ENCODE data around the gene NBDY. TPM values are rescaled to one million over a fixed set of nuclear protein-coding genes. Genes with fewer than 3 reads are reported as not detected.
"Not testable (repeated sequence)": the region's sequence is repeated elsewhere in the genome, so short reads cannot be mapped to it uniquely, and the experiment has no call there.

The NBDY gene
- total RNA-seq, 2 experiments from 2014 or later = 37.0 to 53.3 TPM

DNA sequence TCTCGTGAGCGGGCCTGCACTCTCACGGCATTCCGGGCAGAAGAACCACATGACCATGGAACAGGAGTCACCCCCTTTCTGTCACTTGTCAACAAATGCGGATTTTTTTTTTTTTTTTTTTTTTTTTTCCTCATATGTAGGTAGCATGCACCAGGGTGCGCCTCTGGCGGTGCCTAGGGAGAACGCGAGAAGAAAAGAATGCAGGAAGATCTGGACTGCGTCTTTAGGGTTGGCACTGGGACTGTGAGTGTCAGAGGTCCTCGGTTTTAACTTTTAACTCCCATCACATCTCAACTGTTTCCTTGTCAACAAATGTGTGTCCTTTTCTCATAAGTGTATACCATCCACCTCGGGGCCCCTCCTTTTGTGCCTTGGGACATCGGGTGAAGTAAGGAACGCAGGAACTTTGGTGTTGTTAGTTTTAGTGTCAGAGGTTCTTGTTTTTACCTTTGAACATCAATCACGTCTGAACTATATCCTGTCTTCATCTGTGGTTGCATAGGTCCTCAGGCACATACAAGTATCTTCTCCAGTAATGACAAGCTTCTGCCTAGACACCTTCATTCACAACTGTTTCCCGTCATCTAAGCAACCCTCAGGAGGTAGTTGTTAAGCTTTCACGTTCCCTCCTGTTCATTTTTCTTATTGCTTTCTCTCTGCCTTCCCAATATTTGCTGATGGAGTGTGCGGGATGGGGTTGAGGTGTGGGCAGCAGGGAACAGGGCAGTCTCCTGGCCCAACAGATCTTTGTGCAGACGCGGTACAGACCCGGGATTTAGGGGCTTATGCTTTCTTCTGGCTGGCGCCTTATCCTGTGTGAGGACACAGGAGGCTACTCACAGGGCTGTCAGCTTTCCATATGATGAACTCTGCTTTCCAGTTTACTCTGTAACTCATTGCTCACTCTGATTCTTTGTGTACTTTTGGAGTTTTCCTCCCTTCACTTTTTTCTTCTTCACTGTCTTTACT, 51.9 kb downstream of the NBDY start:
- POLR2A ChIA-PET; H3K27me3 Mint-ChIP-seq; DNase-seq; H3K9me3 Mint-ChIP-seq (ENCODE audit: low read depth); H3K36me3 Mint-ChIP-seq (ENCODE audit: low read depth); intact Hi-C loops (cut with DNase I, micrococcal nuclease): not testable (repeated sequence)
- ATAC-seq = peak; percentile 88
- Mint-ChIP-seq H3K4me1 (peaks cover 29% of the 10 kb centered on the region), H3K27ac (peak overlapping the region; percentile 92), H3K4me3 (peak overlapping the region; percentile 41)
- CTCF ChIA-PET = interaction anchor here (1.7 kb wide), 1 partner anchor 16 kb away, joined by 4 read pairs; no protein-coding TSS in a partner anchor

GRCh38 chrX:56782352-56782751, 53.3 kb downstream of the NBDY start:
- Mint-ChIP-seq H3K9me3 (ENCODE audit: low read depth) (no peaks in the 10 kb centered on the region), H3K4me3 (peak overlapping the region; percentile 2), H3K27ac (peak overlapping the region; percentile 92), H3K36me3 (ENCODE audit: low read depth) (peaks cover 9% of the 10 kb centered on the region), H3K27me3 (no peaks in the 10 kb centered on the region), H3K4me1 (peaks cover 41% of the 10 kb centered on the region)
- POLR2A ChIA-PET = no interaction called here
- DNase-seq (no peak), ATAC-seq (peak; percentile 36)
- CTCF ChIA-PET = interaction anchor here (1.0 to 1.7 kb wide), 2 partner anchors 17 kb away, joined by 3 to 4 read pairs; no protein-coding TSS in a partner anchor
- intact Hi-C loops (cut with DNase I, micrococcal nuclease) = no loop called here

DNA sequence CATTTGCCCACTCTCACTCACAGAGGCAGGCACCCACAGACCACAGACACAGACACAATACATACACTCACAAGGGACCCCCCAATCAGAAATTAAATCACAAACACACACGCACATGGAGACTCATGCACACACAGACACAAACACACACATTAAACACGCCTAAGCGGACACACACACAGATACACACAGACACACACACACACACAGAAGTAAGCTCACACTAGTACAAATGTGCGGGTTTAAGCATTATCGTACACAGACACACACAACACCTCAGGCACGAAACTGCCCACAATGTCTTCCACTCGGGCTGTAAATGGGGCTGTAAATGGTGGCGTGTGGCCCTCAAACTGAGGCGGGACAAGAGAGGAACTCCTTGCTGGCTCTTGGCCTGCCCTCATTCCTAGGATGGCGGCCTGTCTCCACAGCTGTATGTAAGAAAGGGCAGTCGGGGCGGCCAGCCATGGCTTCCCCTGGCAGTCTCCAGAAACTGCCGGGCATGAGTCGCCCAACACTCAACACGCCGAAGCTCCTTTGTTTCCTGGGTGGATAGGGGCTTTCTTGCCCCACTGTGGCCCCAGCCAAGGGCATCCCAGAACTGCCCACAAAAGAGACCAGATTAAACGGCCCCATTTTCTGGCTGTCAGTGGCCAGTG, 53.9 kb downstream of the NBDY start:
- ATAC-seq = no peak
- POLR2A ChIA-PET = no interaction called here

DNA sequence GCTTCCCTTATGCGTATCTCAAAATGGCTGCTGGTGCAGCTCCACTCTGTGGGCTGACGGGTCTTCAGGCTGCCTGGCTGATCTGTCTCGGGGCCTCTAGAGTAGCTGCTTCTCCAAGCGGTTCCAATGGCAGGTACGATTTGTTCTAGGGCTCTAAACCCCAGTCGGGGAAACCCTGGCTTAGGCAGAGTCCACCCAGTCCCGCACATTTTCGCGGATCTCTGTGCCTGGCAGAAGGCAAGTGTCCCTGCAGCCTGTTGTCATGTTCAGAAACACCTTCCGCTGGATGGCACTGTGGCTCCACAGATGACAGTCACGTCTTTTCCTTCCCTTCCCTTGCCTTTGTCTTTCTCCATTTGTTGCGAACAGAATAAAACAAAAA, 54.4 kb downstream of the NBDY start:
- Mint-ChIP-seq H3K4me1 (peaks cover 48% of the 10 kb centered on the region), H3K27me3 (no peaks in the 10 kb centered on the region), H3K27ac (no peak overlapping the region), H3K36me3 (ENCODE audit: low read depth) (peaks cover 9% of the 10 kb centered on the region), H3K4me3 (no peak overlapping the region), H3K9me3 (ENCODE audit: low read depth) (no peaks in the 10 kb centered on the region)
- CTCF ChIA-PET = interaction anchor here (1.0 kb wide), 1 partner anchor 18 kb away, joined by 3 read pairs; no protein-coding TSS in a partner anchor
- POLR2A ChIA-PET = no interaction called here
- ATAC-seq = no peak
- no peak for DNase-seq
- intact Hi-C loops (cut with DNase I, micrococcal nuclease) = no loop called here

More for the DNA sequence above, 53.9 kb downstream of the NBDY start:
- Mint-ChIP-seq H3K36me3 (ENCODE audit: low read depth) (peaks cover 9% of the 10 kb centered on the region), H3K27me3 (no peaks in the 10 kb centered on the region), H3K4me1 (peaks cover 44% of the 10 kb centered on the region), H3K4me3 (no peak overlapping the region), H3K27ac (peak overlapping the region; percentile 92), H3K9me3 (ENCODE audit: low read depth) (no peaks in the 10 kb centered on the region)
- DNase-seq = no peak
- CTCF ChIA-PET = interaction anchor here (1.0 kb wide), 1 partner anchor 18 kb away, joined by 3 read pairs; no protein-coding TSS in a partner anchor
- intact Hi-C loops (cut with DNase I, micrococcal nuclease) = no loop called here

GRCh38 chrX:56783996-56784620, 55.1 kb downstream of the NBDY start:
- no peak overlapping the region for H3K4me3 Mint-ChIP-seq
- H3K9me3 Mint-ChIP-seq (ENCODE audit: low read depth) = no peaks in the 10 kb centered on the region
- ChIA-PET POLR2A (no interaction called here), CTCF (no interaction called here)
- DNase-seq = no peak
- H3K27ac Mint-ChIP-seq = no peak overlapping the region
- no peak for ATAC-seq
- H3K4me1 Mint-ChIP-seq = peaks cover 53% of the 10 kb centered on the region
- peaks cover 9% of the 10 kb centered on the region for H3K36me3 Mint-ChIP-seq (ENCODE audit: low read depth)
- intact Hi-C loops (cut with DNase I, micrococcal nuclease) = no loop called here
- no peaks in the 10 kb centered on the region for H3K27me3 Mint-ChIP-seq

- H3K36me3 Mint-ChIP-seq (ENCODE audit: low read depth) = peaks cover 9% of the 10 kb centered on the region
- peaks cover 55% of the 10 kb centered on the region for H3K4me1 Mint-ChIP-seq
- CTCF ChIA-PET = no interaction called here
- ATAC-seq (no peak), DNase-seq (no peak)
- no peak overlapping the region for H3K27ac Mint-ChIP-seq
- H3K27me3 Mint-ChIP-seq = no peaks in the 10 kb centered on the region
- intact Hi-C loops (cut with DNase I, micrococcal nuclease) = no loop called here
- POLR2A ChIA-PET = no interaction called here
- H3K9me3 Mint-ChIP-seq (ENCODE audit: low read depth) = no peaks in the 10 kb centered on the region
- H3K4me3 Mint-ChIP-seq = no peak overlapping the region
These were observed 55.6 kb downstream of the NBDY start for GRCh38 chrX:56784666-56785065.

- peaks cover 55% of the 10 kb centered on the region for H3K4me1 Mint-ChIP-seq
- ChIA-PET CTCF (interaction anchor here (2.2 kb wide), 1 partner anchor 21 kb away, joined by 8 read pairs; no protein-coding TSS in a partner anchor), POLR2A (no interaction called here)
- H3K4me3 Mint-ChIP-seq = no peak overlapping the region
- DNase-seq = no peak
- H3K27ac Mint-ChIP-seq = no peak overlapping the region
- no peak for ATAC-seq
- H3K9me3 Mint-ChIP-seq (ENCODE audit: low read depth) = no peaks in the 10 kb centered on the region
- intact Hi-C loops (cut with DNase I, micrococcal nuclease) = no loop called here
- peaks cover 10% of the 10 kb centered on the region for H3K36me3 Mint-ChIP-seq (ENCODE audit: low read depth)
- no peaks in the 10 kb centered on the region for H3K27me3 Mint-ChIP-seq
These were observed 56.4 kb downstream of the NBDY start for GRCh38 chrX:56785442-56785841.

- peak; percentile 60 for ATAC-seq
- ChIA-PET CTCF (interaction anchor here (0.6 to 2.2 kb wide), 4 partner anchors 16 to 86 kb away, joined by 3 to 8 read pairs (median 4); no protein-coding TSS in a partner anchor), POLR2A (no interaction called here)
- H3K4me3 Mint-ChIP-seq = no peak overlapping the region
- H3K4me1 Mint-ChIP-seq = peaks cover 48% of the 10 kb centered on the region
- intact Hi-C loops (cut with DNase I, micrococcal nuclease) = loop anchor here in 1 of 2 experiments (1.0 kb wide), 1 partner anchor 25 kb away; no protein-coding TSS in a partner anchor
- peaks cover 12% of the 10 kb centered on the region for H3K36me3 Mint-ChIP-seq (ENCODE audit: low read depth)
- DNase-seq = peak; percentile 35
- H3K27ac Mint-ChIP-seq = peak overlapping the region; percentile 89
- no peaks in the 10 kb centered on the region for H3K9me3 Mint-ChIP-seq (ENCODE audit: low read depth)
- no peaks in the 10 kb centered on the region for H3K27me3 Mint-ChIP-seq
These were observed 58.1 kb downstream of the NBDY start for GRCh38 chrX:56786889-56787733.

DNA sequence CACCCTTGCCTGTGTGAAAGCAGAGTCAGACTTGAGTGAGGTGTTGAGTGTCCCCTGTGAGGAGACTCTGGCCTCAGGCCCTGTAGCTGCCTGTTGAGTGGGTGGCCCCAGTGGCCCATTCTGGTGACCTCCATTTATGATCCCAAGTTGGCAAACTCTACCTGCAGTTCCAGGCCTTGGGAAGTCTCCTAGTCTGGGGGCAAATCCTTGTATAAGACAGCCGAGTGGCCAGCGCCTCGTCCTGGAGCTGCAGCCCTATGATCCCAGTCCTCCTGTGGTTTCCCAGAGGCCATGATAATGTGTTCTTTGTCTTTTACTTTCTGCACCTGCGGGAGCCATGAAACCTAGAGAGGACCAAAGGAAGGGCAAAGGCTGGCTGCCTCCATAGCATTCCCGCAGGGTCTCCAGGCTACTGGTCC, 58.7 kb downstream of the NBDY start:
- H3K27ac Mint-ChIP-seq = no peak overlapping the region
- no peaks in the 10 kb centered on the region for H3K9me3 Mint-ChIP-seq (ENCODE audit: low read depth)
- H3K4me3 Mint-ChIP-seq = no peak overlapping the region
- CTCF ChIA-PET = interaction anchor here (0.6 to 1.4 kb wide), 3 partner anchors 17 to 288 kb away, joined by 4 to 5 read pairs (median 4); no protein-coding TSS in a partner anchor
- peaks cover 13% of the 10 kb centered on the region for H3K36me3 Mint-ChIP-seq (ENCODE audit: low read depth)
- H3K27me3 Mint-ChIP-seq = no peaks in the 10 kb centered on the region
- peaks cover 47% of the 10 kb centered on the region for H3K4me1 Mint-ChIP-seq
- ATAC-seq (no peak), DNase-seq (no peak)
- POLR2A ChIA-PET = no interaction called here
- intact Hi-C loops (cut with DNase I, micrococcal nuclease) = loop anchor here in 1 of 2 experiments (1.0 kb wide), 1 partner anchor 25 kb away; no protein-coding TSS in a partner anchor

- H3K9me3 Mint-ChIP-seq (ENCODE audit: low read depth) = no peaks in the 10 kb centered on the region
- ATAC-seq (no peak), DNase-seq (no peak)
- no peaks in the 10 kb centered on the region for H3K27me3 Mint-ChIP-seq
- intact Hi-C loops (cut with DNase I, micrococcal nuclease) = no loop called here
- peak overlapping the region; percentile 73 for H3K27ac Mint-ChIP-seq
- peaks cover 11% of the 10 kb centered on the region for H3K36me3 Mint-ChIP-seq (ENCODE audit: low read depth)
- ChIA-PET POLR2A (no interaction called here), CTCF (interaction anchor here (0.6 to 1.4 kb wide), 3 partner anchors 23 to 288 kb away, joined by 4 to 5 read pairs (median 4); no protein-coding TSS in a partner anchor)
- peaks cover 45% of the 10 kb centered on the region for H3K4me1 Mint-ChIP-seq
- no peak overlapping the region for H3K4me3 Mint-ChIP-seq
These were observed 59.2 kb downstream of the NBDY start for GRCh38 chrX:56788229-56788628.

Measured in activated CD4-positive, alpha-beta T cell treated with anti-CD3 and anti-CD28 coated beads for 36 hours (primary cell).